PFSK-1 (cell line): ENCODE data around the gene GDF7.

Source experiments
- FOXP2 ChIP-seq: optimal IDR thresholded peaks from 2 replicates; pipeline ENCODE3; 2011; ENCODE audit warnings: borderline replicate concordance, control low read depth, inconsistent platforms; ENCODE audit not compliant: insufficient read depth; ENCODE audit errors: extremely low read length, extremely low read depth
- POLR2AphosphoS5 ChIP-seq: IDR thresholded peaks from 2 replicates; pipeline ENCODE4 v1.6.1; 2012; ENCODE audit warnings: low read depth, mild to moderate bottlenecking, control low read depth, low read length, moderate library complexity
- REST ChIP-seq, 2 experiments: IDR thresholded peaks; 2 replicates each; pipeline versions ENCODE4 v1.6.1 to v1.8.0; 2011 to 2012; ENCODE audit warnings: low read depth in 2 of 2, low read length in 2 of 2, control low read depth in 1 of 2, inconsistent platforms in 1 of 2, mild to moderate bottlenecking in 1 of 2, moderate library complexity in 1 of 2; ENCODE audit not compliant: insufficient read depth in 1 of 2
- SIN3A ChIP-seq: IDR thresholded peaks from 2 replicates; pipeline ENCODE4 v1.6.1; 2012; ENCODE audit warnings: mild to moderate bottlenecking, low read length, moderate library complexity, borderline replicate concordance; ENCODE audit not compliant: insufficient read depth
- TAF1 ChIP-seq: IDR thresholded peaks from 2 replicates; pipeline ENCODE4 v1.6.1; 2012; ENCODE audit warnings: low read length, control low read depth, borderline replicate concordance; ENCODE audit not compliant: insufficient read depth

GDF7 gene

GRCh38 chr2:20723543-20723942 is 56.6 kb downstream of the GDF7 start:
- TF ChIP-seq POLR2AphosphoS5, result no peak
- TF ChIP-seq SIN3A, result no peak
- no peak for TF ChIP-seq TAF1
- no peak for TF ChIP-seq FOXP2
- no peak for TF ChIP-seq REST (IDR thresholded peaks at IDR 0.05; ENCODE audit: insufficient read depth in 1 of 2, low read depth in 2 of 2, low read length in 2 of 2)

- TF ChIP-seq FOXP2 (no peak), REST (IDR thresholded peaks at IDR 0.05; ENCODE audit: insufficient read depth in 1 of 2, low read depth in 2 of 2, low read length in 2 of 2) (no peak), SIN3A (no peak), TAF1 (no peak), POLR2AphosphoS5 (no peak)
Observed at GRCh38 chr2:20724500-20725053, 57.6 kb downstream of the GDF7 start.

GRCh38 chr2:20725782-20726181 is 58.8 kb downstream of the GDF7 start:
- TF ChIP-seq REST (IDR thresholded peaks at IDR 0.05; ENCODE audit: insufficient read depth in 1 of 2, low read depth in 2 of 2, low read length in 2 of 2) (no peak), FOXP2 (no peak), SIN3A (no peak), POLR2AphosphoS5 (no peak), TAF1 (no peak)

- TF ChIP-seq FOXP2 (no peak), REST (IDR thresholded peaks at IDR 0.05; ENCODE audit: insufficient read depth in 1 of 2, low read depth in 2 of 2, low read length in 2 of 2) (no peak), TAF1 (no peak), POLR2AphosphoS5 (no peak), SIN3A (no peak)
Observed at GRCh38 chr2:20726913-20727312, 60.0 kb downstream of the GDF7 start.
